Peyer's patch (tissue), 4 donors: ENCODE measurements around the gene THBS3.

Source experiments
- POLR2A ChIP-seq, 2 donors: fragments of 450-650 bp; IDR thresholded peaks; one replicate each; pipeline ENCODE4 v1.5.1; 2017; ENCODE audit warnings: antibody characterized with exemption in 2 of 2, mild to moderate bottlenecking in 2 of 2, moderate library complexity in 2 of 2
- TF ChIP-seq, protein P1 (sequence below), 6 experiments: fragments of 450-650 bp in 4 of 6; fragments of 200-600 bp in 2 of 6; sonication (generic) in 1 of 6; IDR thresholded peaks; one replicate each; pipeline ENCODE4 v1.5.1; 2017 to 2019; ENCODE audit warnings: antibody characterized with exemption in 6 of 6, mild to moderate bottlenecking in 3 of 6, moderate library complexity in 1 of 6

DNA sequence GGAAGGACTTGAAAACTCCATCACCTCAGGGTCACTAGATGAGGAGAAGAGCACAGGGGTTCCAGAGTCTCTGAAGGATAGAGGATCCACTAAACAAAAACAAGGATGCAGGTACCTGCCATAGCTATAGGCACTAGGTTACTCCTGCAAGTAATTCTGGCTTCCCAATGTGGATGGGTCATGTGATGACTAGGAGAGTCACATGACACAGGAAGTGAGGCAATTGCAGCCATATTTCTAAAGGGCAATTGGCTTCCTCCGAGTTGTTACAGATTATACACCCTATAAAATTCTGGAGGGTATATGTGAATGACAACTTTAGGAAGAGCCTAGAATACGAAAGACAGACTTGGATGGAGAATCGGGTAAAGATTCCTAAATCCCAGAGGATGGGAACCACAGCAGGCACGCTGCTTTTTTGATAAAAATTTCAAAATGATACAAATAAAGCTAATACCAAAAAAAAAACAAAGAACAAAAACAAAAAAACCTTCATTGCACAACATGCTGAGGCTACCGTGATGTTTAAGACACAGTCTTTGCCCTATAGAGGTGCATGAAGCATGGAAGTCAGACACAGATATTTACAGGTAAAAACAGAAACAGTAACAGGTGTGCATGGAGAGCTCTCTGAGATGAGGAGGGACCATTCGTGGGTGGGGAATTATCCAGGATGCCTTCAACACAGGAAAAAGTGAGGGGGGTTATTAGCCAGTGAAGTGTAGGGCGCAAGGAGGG lies 11.3 kb upstream of the THBS3 start:
- TF ChIP-seq, protein P1, sequence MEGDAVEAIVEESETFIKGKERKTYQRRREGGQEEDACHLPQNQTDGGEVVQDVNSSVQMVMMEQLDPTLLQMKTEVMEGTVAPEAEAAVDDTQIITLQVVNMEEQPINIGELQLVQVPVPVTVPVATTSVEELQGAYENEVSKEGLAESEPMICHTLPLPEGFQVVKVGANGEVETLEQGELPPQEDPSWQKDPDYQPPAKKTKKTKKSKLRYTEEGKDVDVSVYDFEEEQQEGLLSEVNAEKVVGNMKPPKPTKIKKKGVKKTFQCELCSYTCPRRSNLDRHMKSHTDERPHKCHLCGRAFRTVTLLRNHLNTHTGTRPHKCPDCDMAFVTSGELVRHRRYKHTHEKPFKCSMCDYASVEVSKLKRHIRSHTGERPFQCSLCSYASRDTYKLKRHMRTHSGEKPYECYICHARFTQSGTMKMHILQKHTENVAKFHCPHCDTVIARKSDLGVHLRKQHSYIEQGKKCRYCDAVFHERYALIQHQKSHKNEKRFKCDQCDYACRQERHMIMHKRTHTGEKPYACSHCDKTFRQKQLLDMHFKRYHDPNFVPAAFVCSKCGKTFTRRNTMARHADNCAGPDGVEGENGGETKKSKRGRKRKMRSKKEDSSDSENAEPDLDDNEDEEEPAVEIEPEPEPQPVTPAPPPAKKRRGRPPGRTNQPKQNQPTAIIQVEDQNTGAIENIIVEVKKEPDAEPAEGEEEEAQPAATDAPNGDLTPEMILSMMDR (IDR thresholded peaks at IDR 0.05) = no peak
- no peak for TF ChIP-seq POLR2A (IDR thresholded peaks at IDR 0.05)
